Measurements from ENCODE around the gene ACSL6. TPM values are rescaled to one million over a fixed set of nuclear protein-coding genes. Genes with fewer than 3 reads are reported as not detected.

The ACSL6 gene
- total RNA-seq, 2 donors from 2014 or later: 0.71 to 1.6 TPM

DNA sequence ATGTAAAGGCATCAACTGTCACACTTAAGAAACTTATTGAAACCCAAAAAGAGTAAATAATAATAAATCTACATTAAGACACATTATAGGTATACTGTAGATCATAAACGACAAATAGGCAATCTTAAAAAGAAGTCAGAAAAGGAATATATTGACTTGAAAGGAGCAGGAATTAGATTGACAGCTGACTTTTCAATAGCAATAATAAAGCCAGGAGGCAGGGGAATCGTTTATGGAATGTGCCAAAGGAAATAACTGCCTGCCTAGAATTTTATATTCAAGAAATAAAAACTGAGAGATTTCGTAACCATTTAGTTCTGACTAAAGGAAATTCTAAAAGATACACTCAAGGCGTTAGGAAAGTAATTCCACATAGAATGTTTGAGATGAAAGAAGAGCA is 21.7 kb upstream of the ACSL6 start:
- no peak overlapping the region for H3K4me3 ChIP-seq
- DNase-seq (ENCODE audit: low spot score): no peak
- H3K27ac ChIP-seq: no peak overlapping the region
- H3K36me3 ChIP-seq: no peaks in the 10 kb centered on the region
- TF ChIP-seq, protein P1, sequence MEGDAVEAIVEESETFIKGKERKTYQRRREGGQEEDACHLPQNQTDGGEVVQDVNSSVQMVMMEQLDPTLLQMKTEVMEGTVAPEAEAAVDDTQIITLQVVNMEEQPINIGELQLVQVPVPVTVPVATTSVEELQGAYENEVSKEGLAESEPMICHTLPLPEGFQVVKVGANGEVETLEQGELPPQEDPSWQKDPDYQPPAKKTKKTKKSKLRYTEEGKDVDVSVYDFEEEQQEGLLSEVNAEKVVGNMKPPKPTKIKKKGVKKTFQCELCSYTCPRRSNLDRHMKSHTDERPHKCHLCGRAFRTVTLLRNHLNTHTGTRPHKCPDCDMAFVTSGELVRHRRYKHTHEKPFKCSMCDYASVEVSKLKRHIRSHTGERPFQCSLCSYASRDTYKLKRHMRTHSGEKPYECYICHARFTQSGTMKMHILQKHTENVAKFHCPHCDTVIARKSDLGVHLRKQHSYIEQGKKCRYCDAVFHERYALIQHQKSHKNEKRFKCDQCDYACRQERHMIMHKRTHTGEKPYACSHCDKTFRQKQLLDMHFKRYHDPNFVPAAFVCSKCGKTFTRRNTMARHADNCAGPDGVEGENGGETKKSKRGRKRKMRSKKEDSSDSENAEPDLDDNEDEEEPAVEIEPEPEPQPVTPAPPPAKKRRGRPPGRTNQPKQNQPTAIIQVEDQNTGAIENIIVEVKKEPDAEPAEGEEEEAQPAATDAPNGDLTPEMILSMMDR (IDR thresholded peaks at IDR 0.05): no peak
- H3K9me3 ChIP-seq: no peaks in the 10 kb centered on the region
- no peaks in the 10 kb centered on the region for H3K27me3 ChIP-seq
- no peaks in the 10 kb centered on the region for H3K4me1 ChIP-seq

DNA sequence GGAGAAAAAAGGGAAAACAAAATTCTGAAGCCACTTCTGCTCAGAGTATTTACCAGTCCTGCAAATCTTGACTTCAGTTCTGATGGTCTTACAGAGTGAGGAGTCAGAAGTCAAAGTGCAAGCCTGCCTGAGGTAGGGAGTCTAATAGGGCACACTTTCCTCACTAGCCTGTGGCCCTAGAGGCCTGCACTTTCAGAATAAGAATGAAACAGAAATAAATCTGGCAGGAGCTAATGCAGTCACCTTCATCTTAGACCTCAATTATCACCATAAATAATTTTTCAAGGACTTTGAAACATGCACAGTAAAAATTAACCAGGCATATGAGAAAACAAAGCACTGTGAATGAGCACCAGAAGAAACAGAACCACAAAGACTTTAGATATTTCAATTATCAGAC is 20.7 kb upstream of the ACSL6 start:
- H3K4me1 ChIP-seq: no peaks in the 10 kb centered on the region
- TF ChIP-seq, protein P1 (IDR thresholded peaks at IDR 0.05): no peak
- DNase-seq (ENCODE audit: low spot score): no peak

DNA sequence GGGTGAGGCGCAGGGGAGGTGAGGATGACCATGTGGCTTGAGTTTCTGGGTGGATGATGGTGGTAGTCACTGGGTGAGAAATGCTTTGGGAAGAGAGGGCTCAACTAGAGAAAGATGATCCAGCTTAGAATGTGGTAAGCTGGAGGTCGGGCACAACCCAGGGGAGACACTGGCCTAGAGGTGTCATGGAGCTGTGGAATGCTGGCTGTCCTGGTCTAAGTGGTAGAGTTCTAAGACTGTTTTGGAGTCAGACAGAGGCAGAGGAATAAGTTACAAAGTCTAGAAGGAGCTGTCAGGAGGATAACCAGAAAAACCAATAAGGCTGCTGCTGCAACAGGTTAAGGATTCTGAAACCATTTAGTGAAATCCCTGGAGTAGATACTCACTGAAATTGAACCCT is 19.2 kb upstream of the ACSL6 start:
- DNase-seq (ENCODE audit: low spot score): peak; percentile 42
- TF ChIP-seq, protein P1 (IDR thresholded peaks at IDR 0.05): no peak
- Histone ChIP-seq H3K27ac (no peak overlapping the region), H3K9me3 (no peaks in the 10 kb centered on the region), H3K4me1 (no peaks in the 10 kb centered on the region), H3K36me3 (no peaks in the 10 kb centered on the region), H3K27me3 (no peaks in the 10 kb centered on the region), H3K4me3 (no peak overlapping the region)

More for the DNA sequence above, 20.7 kb upstream of the ACSL6 start:
- Histone ChIP-seq H3K9me3 (no peaks in the 10 kb centered on the region), H3K36me3 (no peaks in the 10 kb centered on the region), H3K27ac (no peak overlapping the region), H3K27me3 (no peaks in the 10 kb centered on the region), H3K4me3 (no peak overlapping the region)

DNA sequence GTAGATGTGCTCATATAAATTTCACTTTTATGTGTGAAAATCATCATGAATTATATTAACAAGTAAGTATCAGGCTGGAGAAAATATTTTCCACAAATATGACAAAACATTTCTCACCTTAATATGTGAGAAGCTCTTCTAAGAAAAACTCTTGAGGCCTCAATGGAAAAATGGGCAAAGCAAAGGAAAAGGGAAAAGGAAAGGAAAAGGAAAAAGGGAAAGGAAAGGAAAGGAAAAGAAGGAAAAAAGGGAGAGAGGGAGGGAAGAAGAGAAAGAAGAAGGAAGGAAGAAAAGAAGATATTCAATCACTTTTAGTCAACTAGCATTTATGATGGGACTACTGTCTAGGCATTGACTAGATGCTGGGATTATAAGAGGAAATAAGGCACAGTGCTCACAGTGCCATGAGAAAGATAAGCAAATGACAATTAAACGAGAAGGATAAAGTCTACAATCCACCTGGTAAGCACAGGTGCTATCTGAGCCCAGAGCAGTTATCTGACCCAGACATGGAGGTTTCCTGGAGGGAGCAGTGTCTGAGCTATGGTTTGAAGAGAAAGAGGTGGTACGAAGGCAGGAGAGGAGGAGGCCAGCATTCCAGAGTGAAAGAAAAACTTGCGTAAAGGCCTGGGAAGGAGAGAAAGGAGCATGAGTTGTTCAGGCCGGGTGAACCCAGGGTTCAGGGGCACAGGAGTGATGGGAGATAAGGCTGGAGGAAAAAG is 18.3 kb upstream of the ACSL6 start:
- Histone ChIP-seq H3K36me3 (no peaks in the 10 kb centered on the region), H3K4me1 (no peaks in the 10 kb centered on the region), H3K4me3 (no peak overlapping the region), H3K27ac (no peak overlapping the region), H3K9me3 (no peaks in the 10 kb centered on the region), H3K27me3 (no peaks in the 10 kb centered on the region)
- TF ChIP-seq, protein P1 (IDR thresholded peaks at IDR 0.05): no peak
- no peak for DNase-seq (ENCODE audit: low spot score)

DNA sequence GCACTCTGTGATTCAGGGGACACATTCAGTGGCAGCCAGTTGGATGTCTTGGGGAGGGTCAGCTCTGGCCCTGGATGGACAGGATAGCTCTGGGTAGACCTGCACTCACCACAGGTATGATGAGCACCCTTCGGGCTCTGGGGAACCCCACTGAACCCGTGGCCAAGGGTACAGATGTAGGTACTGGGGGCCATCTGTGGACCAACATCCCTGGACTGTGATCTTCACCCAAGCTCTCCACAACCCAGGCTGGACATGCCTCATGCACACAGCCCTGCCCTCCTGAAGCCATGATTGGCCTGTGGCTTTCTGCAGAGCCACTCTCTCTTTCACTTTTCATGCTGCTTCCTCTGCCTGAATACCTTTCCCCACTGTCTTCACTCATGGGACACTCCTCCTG is 15.6 kb upstream of the ACSL6 start:
- no peaks in the 10 kb centered on the region for H3K9me3 ChIP-seq
- TF ChIP-seq, protein P1 (IDR thresholded peaks at IDR 0.05): no peak
- H3K36me3 ChIP-seq: no peaks in the 10 kb centered on the region
- no peak overlapping the region for H3K27ac ChIP-seq
- H3K4me3 ChIP-seq: no peak overlapping the region
- no peaks in the 10 kb centered on the region for H3K27me3 ChIP-seq
- no peaks in the 10 kb centered on the region for H3K4me1 ChIP-seq
- no peak for DNase-seq (ENCODE audit: low spot score)

DNA sequence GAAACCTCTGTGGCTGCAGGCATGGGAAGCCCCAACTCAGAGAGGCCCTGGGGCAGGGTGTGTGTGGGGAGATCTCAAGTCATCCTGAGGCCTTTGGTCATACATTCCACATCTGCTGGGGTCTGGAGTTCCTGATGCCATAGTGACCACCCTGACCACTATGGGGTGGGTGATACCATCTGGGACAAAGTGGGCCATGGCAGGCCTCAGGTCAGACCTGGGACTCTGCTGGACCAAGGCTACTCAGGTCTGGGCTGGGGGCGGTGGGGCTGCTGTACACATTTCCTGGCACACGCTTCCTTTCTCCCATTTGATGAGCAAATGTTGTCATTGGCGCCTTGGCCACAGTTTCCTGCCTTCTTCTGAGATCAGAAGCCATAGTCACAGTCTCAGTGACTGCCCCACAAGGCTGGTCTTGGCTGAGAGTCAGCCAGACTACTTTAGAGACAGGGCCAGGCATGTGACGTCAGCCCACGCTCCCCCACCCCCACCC is 15.1 kb upstream of the ACSL6 start:
- Histone ChIP-seq H3K9me3 (no peaks in the 10 kb centered on the region), H3K27me3 (no peaks in the 10 kb centered on the region), H3K36me3 (no peaks in the 10 kb centered on the region), H3K4me3 (no peak overlapping the region), H3K4me1 (no peaks in the 10 kb centered on the region), H3K27ac (no peak overlapping the region)
- TF ChIP-seq, protein P1 (IDR thresholded peaks at IDR 0.05): no peak
- peak; percentile 48 for DNase-seq (ENCODE audit: low spot score)

All from right atrium auricular region (tissue), 2 donors.